ENCODE measurements around the gene RAB20.

- TF ChIP-seq POLR2AphosphoS5 (IDR thresholded peaks at IDR 0.05; ENCODE audit: borderline replicate concordance, low read depth, low read length) (no peak), EZH2 (IDR thresholded peaks at IDR 0.05) (no peak), FOXP2 (optimal IDR thresholded peaks at IDR 0.05; ENCODE audit: control extremely low read depth, extremely low read length, insufficient read depth) (no peak)
Measured at GRCh38 chr13:110559429-110559943, 2.0 kb downstream of the RAB20 start.
